HepG2 (cell line): ENCODE results near the gene COMMD4. TPM values are rescaled to one million over a fixed set of nuclear protein-coding genes. Genes with fewer than 3 reads are reported as not detected.

ENCODE experiments used
- ATAC-seq: fragments of 200-7000 bp; cut with Tn5 transposase; 3 replicates; pipeline ENCODE4 v1.9.1; 2020; ENCODE audit warnings: mild to moderate bottlenecking, moderate library complexity
- BruUV-seq: library from RNA; stranded (reverse); fragments of 400-500 nt; replicated peaks from 2 replicates; lab custom pipeline; 2021; lab: Mats Ljungman, UMichigan
- CTCF ChIA-PET: fragments of 300-600 bp; formaldehyde crosslinking; extraction: SDS; loops from one replicate; lab custom pipeline; 2021; ENCODE audit warnings: low total read pairs, inconsistent platforms, low intra/inter-chr PET ratio; lab: Yijun Ruan, JAX
- POLR2A ChIA-PET: fragments of 350-600 bp; sonication (Branson Sonifier 250); formaldehyde crosslinking; loops from one replicate; lab custom pipeline; 2020; ENCODE audit warnings: antibody characterized with exemption, inconsistent platforms; lab: Yijun Ruan, JAX
- DNase-seq: peaks from one replicate; pipeline ENCODE4 v3.0.0-alpha.2; 2015; ENCODE audit warnings: low spot score
- FAIRE-seq: peaks from 3 replicates; lab custom pipeline; 2011; peaks lifted over from hg19 to GRCh38; lab: Jason Lieb, UNC
- H2AFZ ChIP-seq: one replicate; pipeline ENCODE4 v1.6.1; 2011; ENCODE audit warnings: low read length, inconsistent platforms
- H3K27ac ChIP-seq: fragments of 300-600 bp; 3 replicates; pipeline ENCODE4 v1.8.0; 2011; ENCODE audit warnings: mixed run types, mild to moderate bottlenecking, mixed read lengths, low read length, inconsistent platforms; ENCODE audit not compliant: insufficient read depth; ENCODE audit errors: extremely low read length
- H3K27me3 ChIP-seq, 2 experiments: fragments of 200-600 bp in 1 of 2; 2 replicates in 1 of 2; 3 replicates in 1 of 2; pipeline versions ENCODE4 v1.6.0 to v1.8.0; 2011; ENCODE audit warnings: low read length in 2 of 2, mild to moderate bottlenecking in 2 of 2, moderate library complexity in 2 of 2, inconsistent platforms in 1 of 2; ENCODE audit not compliant: insufficient read depth in 2 of 2, control insufficient read depth in 1 of 2
- H3K36me3 ChIP-seq, 2 experiments: fragments of 200-600 bp in 1 of 2; replicated peaks in 1 of 2; 2 replicates in 1 of 2; 3 replicates in 1 of 2; pipeline versions ENCODE4 v1.5.1 to v1.8.0; 2011; ENCODE audit warnings: low read length in 2 of 2, inconsistent platforms in 1 of 2; ENCODE audit not compliant: insufficient read depth in 2 of 2, control insufficient read depth in 1 of 2
- H3K4me1 ChIP-seq: 2 replicates; pipeline ENCODE4 v1.5.1; 2012; ENCODE audit warnings: low read length, inconsistent platforms; ENCODE audit not compliant: insufficient read depth
- H3K4me2 ChIP-seq: 2 replicates; pipeline ENCODE4 v1.6.0; 2011; ENCODE audit warnings: low read depth, low read length, inconsistent platforms
- H3K4me3 ChIP-seq, 3 experiments: fragments of 200-600 bp in 1 of 3; sonication (generic), shearing (Covaris generic) in 1 of 3; replicated peaks in 1 of 3; 2 replicates each; pipeline ENCODE4 v1.5.1; 2011 to 2016; ENCODE audit warnings: low read length in 3 of 3, inconsistent platforms in 2 of 3, low read depth in 2 of 3, mild to moderate bottlenecking in 2 of 3, control low read depth in 1 of 3, mixed read lengths in 1 of 3; ENCODE audit not compliant: insufficient read depth in 1 of 3
- H3K79me2 ChIP-seq: one replicate; pipeline ENCODE4 v1.6.1; 2011; ENCODE audit warnings: low read length, inconsistent platforms; ENCODE audit not compliant: insufficient read depth
- H3K9ac ChIP-seq: 2 replicates; pipeline ENCODE4 v1.6.0; 2011; ENCODE audit warnings: mild to moderate bottlenecking, low read depth, low read length, inconsistent platforms; ENCODE audit not compliant: insufficient read depth
- H3K9me3 ChIP-seq: 2 replicates; pipeline ENCODE4 v1.5.1; 2012; ENCODE audit warnings: mild to moderate bottlenecking, low read length
- H4K20me1 ChIP-seq: 2 replicates; pipeline ENCODE4 v1.6.0; 2011; ENCODE audit warnings: inconsistent platforms, mild to moderate bottlenecking, low read length, moderate library complexity; ENCODE audit not compliant: insufficient read depth
- AHR ChIP-seq: IDR thresholded peaks from 2 replicates; pipeline ENCODE4 v1.6.1; 2018; ENCODE audit warnings: missing genetic modification reagents, missing compliant biosample characterization
- FLYWCH1 ChIP-seq: sonication (generic); formaldehyde crosslinking; IDR thresholded peaks from 2 replicates; pipeline ENCODE4 v1.8.1; 2023; ENCODE audit warnings: mild to moderate bottlenecking, missing genetic modification reagents
- KDM5B ChIP-seq: sonication (generic); formaldehyde crosslinking; IDR thresholded peaks from 2 replicates; pipeline ENCODE4 v1.4.0; 2020; ENCODE audit warnings: missing genetic modification reagents, mild to moderate bottlenecking, borderline replicate concordance
- MXD3 ChIP-seq: IDR thresholded peaks from 2 replicates; pipeline ENCODE4 v1.6.1; 2016; ENCODE audit warnings: mild to moderate bottlenecking, missing biosample characterization, missing genetic modification reagents
- SATB2 ChIP-seq: sonication (generic); formaldehyde crosslinking; IDR thresholded peaks from 2 replicates; pipeline ENCODE4 v1.5.0; 2020; ENCODE audit warnings: missing genetic modification reagents
- SNAPC4 ChIP-seq: sonication (generic); formaldehyde crosslinking; IDR thresholded peaks from 2 replicates; pipeline ENCODE4 v1.4.0; 2020; ENCODE audit warnings: mild to moderate bottlenecking, missing genetic modification reagents
- TOPORS ChIP-seq: sonication (generic); formaldehyde crosslinking; IDR thresholded peaks from 2 replicates; pipeline ENCODE4 v1.8.0; 2023; ENCODE audit warnings: mild to moderate bottlenecking, missing genetic modification reagents
- YY1 ChIP-seq: IDR thresholded peaks from 2 replicates; pipeline ENCODE4 v1.6.1; 2011; ENCODE audit warnings: low read length, low read depth, moderate library complexity, mild to moderate bottlenecking; ENCODE audit not compliant: insufficient read depth, insufficient replicate concordance
- ZIK1 ChIP-seq: sonication (generic); formaldehyde crosslinking; IDR thresholded peaks from 2 replicates; pipeline ENCODE4 v1.5.0; 2020; ENCODE audit warnings: mild to moderate bottlenecking, low read depth, missing genetic modification reagents, borderline replicate concordance
- ZNF839 ChIP-seq: sonication (generic); formaldehyde crosslinking; IDR thresholded peaks from 2 replicates; pipeline ENCODE4 v1.4.0; 2020; ENCODE audit warnings: missing genetic modification reagents, mild to moderate bottlenecking, borderline replicate concordance
- ZUFSP ChIP-seq: sonication (generic); formaldehyde crosslinking; IDR thresholded peaks from 2 replicates; pipeline ENCODE4 v1.9.0; 2021; ENCODE audit warnings: missing genetic modification reagents, mild to moderate bottlenecking, borderline replicate concordance
- WGBS: methylation state at CpG from one replicate; pipeline ENCODE4 v1.1.6; 2017; ENCODE audit warnings: low lambda C conversion rate; 5-methylcytosine and 5-hydroxymethylcytosine counted together
- in situ Hi-C: cut with HindIII; loops from 2 replicates; pipeline ENCODE4 v1.10.0; 2017; ENCODE audit warnings: low pct_unique_long_range_greater_than_20kb; ENCODE audit not compliant: extremely low pct_ligation_motif_present
- intact Hi-C: fragments of 100-400 bp; cut with micrococcal nuclease; formaldehyde crosslinking; loops from one replicate; pipeline ENCODE4 v1.10.0; 2022; ENCODE audit not compliant: unreplicated experiment
- polyA plus RNA-seq, 8 experiments: library from polyadenylated mRNA; depleted of rRNA in 3 of 8; stranded (reverse) in 7 of 8; unstranded in 1 of 8; fragments of >200 nt; fragmentation: Illumina TruSeq in 4 of 8; extraction: Trizol in 4 of 8; gene quantifications; 2 replicates each; pipeline versions ENCODE4 v1.2.1 to v1.2.3, GENCODE V29; 2011 to 2016; ENCODE audit warnings: low read depth in 4 of 8, missing spikeins in 1 of 8, mixed read lengths in 1 of 8; ENCODE audit not compliant: insufficient read depth in 1 of 8
- total RNA-seq, 5 experiments: library from RNA; depleted of rRNA; stranded (reverse); fragments of >200 nt; fragmentation: Illumina TruSeq; extraction: Trizol; gene quantifications; 2 replicates each; pipeline ENCODE4 v1.2.3, GENCODE V29; 2016; ENCODE audit warnings: low read depth in 1 of 5

COMMD4 gene
- total and polyA plus RNA-seq, 2 of the 13 experiments (the other 11 are each of a cell fraction or from before 2014, with no cell fraction given) = 45.8 to 89.9 TPM

GRCh38 chr15:75347222-75348033 lies 11.6 kb downstream of the COMMD4 start (continued):
- TF ChIP-seq YY1 = peak; percentile 62

- Histone ChIP-seq H3K79me2 (no peaks in the 10 kb centered on the region), H3K27me3 (no peaks in the 10 kb centered on the region), H3K4me1 (peaks cover 12% of the 10 kb centered on the region), H3K4me2 (peak overlapping the region; percentile 94), H3K27ac (peak overlapping the region; percentile 47), H3K36me3 (no peaks in the 10 kb centered on the region), H3K9ac (peak overlapping the region; percentile 81), H3K4me3 (peak overlapping the region; percentile 70 to 96 (median 94)), H4K20me1 (no peaks in the 10 kb centered on the region), H3K9me3 (no peaks in the 10 kb centered on the region), H2AFZ (no peak overlapping the region)
- 6% methylated on average over 7 of the region's 45 CpGs for WGBS
- DNase-seq = no peak
- in situ Hi-C loops = no loop called here
- ChIA-PET CTCF (no interaction called here), POLR2A (interaction anchor here (0.6 to 2.4 kb wide), 4 partner anchors 12 to 989 kb away, joined by 3 to 42 read pairs (median 6); partner anchors contain the start of genes COMMD4, ISL2 and MAN2C1)
- no TSS peak for BruUV-seq
- ATAC-seq = peak; percentile 40
- no peak for FAIRE-seq
- intact Hi-C loops = no loop called here
- TF ChIP-seq TOPORS (CRISPR knock-in tag) = 0 out of 2 replicates have a peak, but pooled peaks have one; percentile 26
- TF ChIP-seq MXD3 = 0 out of 2 replicates have a peak, but pooled peaks have one; percentile 21
- no peak for TF ChIP-seq ZNF839
- TF ChIP-seq ZIK1 (CRISPR knock-in tag) = no peak
- TF ChIP-seq SATB2 (CRISPR knock-in tag) = no peak
- 0 out of 2 replicates have a peak, but pooled peaks have one; percentile 24 for TF ChIP-seq SNAPC4 (CRISPR knock-in tag)
- TF ChIP-seq ZUFSP (CRISPR knock-in tag) = no peak
- TF ChIP-seq KDM5B (CRISPR knock-in tag) = no peak
- TF ChIP-seq FLYWCH1 = 0 out of 2 replicates have a peak, but pooled peaks have one; percentile 16
- no peak for TF ChIP-seq AHR (CRISPR knock-in tag)
Measured at GRCh38 chr15:75348034-75348561, 12.2 kb downstream of the COMMD4 start.
